Prostate gland (tissue), 2 donors: Measurements from ENCODE around the gene HTRA2. TPM values are rescaled to one million over a fixed set of nuclear protein-coding genes. Genes with fewer than 3 reads are reported as not detected.

Experiments
- DNase-seq: peaks from one replicate; pipeline ENCODE4 v3.0.0-alpha.2; 2019; ENCODE audit warnings: low spot score
- H3K27ac ChIP-seq, 2 donors: fragments of 200-600 bp; sonication (generic); 2 replicates each; pipeline ENCODE4 v1.5.1; 2017 to 2019
- H3K27me3 ChIP-seq: fragments of 200-600 bp; sonication (generic); replicated peaks from 2 replicates; pipeline ENCODE4 v1.5.1; 2019; ENCODE audit not compliant: insufficient read depth
- H3K36me3 ChIP-seq, 2 donors: fragments of 200-600 bp; sonication (generic); 1 replicate in 1 of 2; 2 replicates in 1 of 2; pipeline versions ENCODE4 v1.5.1 to v1.8.1; 2017 to 2019
- H3K4me1 ChIP-seq: fragments of 200-600 bp; sonication (generic); replicated peaks from 2 replicates; pipeline ENCODE4 v1.5.1; 2019
- H3K4me3 ChIP-seq, 2 donors: fragments of 200-600 bp; sonication (generic); 2 replicates each; pipeline ENCODE4 v1.5.1; 2017 to 2019
- H3K9me3 ChIP-seq: fragments of 200-600 bp; sonication (generic); 2 replicates; pipeline ENCODE4 v1.5.1; 2017
- POLR2A ChIP-seq: fragments of 450-650 bp; IDR thresholded peaks from one replicate; pipeline ENCODE4 v1.6.1; 2016; ENCODE audit warnings: antibody characterized with exemption, mild to moderate bottlenecking
- POLR2AphosphoS5 ChIP-seq: sonication (generic); formaldehyde crosslinking; IDR thresholded peaks from one replicate; pipeline ENCODE4 v1.6.1; 2017; ENCODE audit warnings: antibody characterized with exemption
- WGBS: methylation state at CpG from one replicate; pipeline ENCODE4 v1.1.5; 2018; 5-methylcytosine and 5-hydroxymethylcytosine counted together
- intact Hi-C: fragments of 100-400 bp; cut with DNase I; formaldehyde crosslinking; loops from one replicate; pipeline ENCODE4 v1.14.2; 2022
- total RNA-seq, 2 donors: library from RNA; depleted of rRNA; stranded (reverse); fragments of >200 nt; gene quantifications; one replicate each; pipeline ENCODE4 v1.1.0, GENCODE V29; 2016
- TF ChIP-seq, protein P1 (sequence below), 4 experiments: fragments of 200-600 bp in 2 of 4; fragments of 450-650 bp in 2 of 4; sonication (generic) in 2 of 4; IDR thresholded peaks; 1 replicate in 3 of 4; 2 replicates in 1 of 4; pipeline ENCODE4 v1.5.1; 2016 to 2019; ENCODE audit warnings: antibody characterized with exemption in 4 of 4, mild to moderate bottlenecking in 2 of 4, moderate library complexity in 2 of 4

The HTRA2 gene
- total RNA-seq, 2 donors from 2014 or later = 19.1 to 37.9 TPM

DNA sequence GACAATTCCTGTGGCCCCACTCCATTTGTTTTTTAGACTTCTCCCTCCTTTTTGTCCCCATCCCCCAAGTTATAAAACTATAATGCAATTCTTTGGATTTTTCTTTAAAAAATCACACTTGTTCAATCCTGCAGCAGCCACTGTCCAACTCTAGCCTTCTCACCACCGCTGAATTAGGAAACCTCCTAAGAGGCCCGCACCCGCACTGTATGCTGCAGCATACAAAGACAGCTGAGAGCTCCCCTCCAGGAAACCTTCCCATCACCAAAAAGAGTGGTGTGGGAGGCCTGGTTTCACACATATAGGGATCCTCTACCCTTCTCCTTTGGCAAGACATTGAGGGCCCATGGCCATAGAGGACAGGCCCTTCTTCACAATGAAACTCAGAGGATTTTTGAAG is 25.1 kb upstream of the HTRA2 start:
- 90% methylated on average over 3 of the region's 3 CpGs for WGBS
- intact Hi-C loops = no loop called here
- Histone ChIP-seq H3K9me3 (no peaks in the 10 kb centered on the region), H3K36me3 (peaks cover 0 to 12% of the 10 kb centered on the region in 2 donors), H3K4me1 (peaks cover 12% of the 10 kb centered on the region), H3K4me3 (no peak overlapping the region), H3K27me3 (peaks cover 9% of the 10 kb centered on the region), H3K27ac (no peak overlapping the region)
- no peak for TF ChIP-seq POLR2A
- TF ChIP-seq, protein P1, sequence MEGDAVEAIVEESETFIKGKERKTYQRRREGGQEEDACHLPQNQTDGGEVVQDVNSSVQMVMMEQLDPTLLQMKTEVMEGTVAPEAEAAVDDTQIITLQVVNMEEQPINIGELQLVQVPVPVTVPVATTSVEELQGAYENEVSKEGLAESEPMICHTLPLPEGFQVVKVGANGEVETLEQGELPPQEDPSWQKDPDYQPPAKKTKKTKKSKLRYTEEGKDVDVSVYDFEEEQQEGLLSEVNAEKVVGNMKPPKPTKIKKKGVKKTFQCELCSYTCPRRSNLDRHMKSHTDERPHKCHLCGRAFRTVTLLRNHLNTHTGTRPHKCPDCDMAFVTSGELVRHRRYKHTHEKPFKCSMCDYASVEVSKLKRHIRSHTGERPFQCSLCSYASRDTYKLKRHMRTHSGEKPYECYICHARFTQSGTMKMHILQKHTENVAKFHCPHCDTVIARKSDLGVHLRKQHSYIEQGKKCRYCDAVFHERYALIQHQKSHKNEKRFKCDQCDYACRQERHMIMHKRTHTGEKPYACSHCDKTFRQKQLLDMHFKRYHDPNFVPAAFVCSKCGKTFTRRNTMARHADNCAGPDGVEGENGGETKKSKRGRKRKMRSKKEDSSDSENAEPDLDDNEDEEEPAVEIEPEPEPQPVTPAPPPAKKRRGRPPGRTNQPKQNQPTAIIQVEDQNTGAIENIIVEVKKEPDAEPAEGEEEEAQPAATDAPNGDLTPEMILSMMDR (IDR thresholded peaks at IDR 0.05) = no peak
- no peak for DNase-seq

DNA sequence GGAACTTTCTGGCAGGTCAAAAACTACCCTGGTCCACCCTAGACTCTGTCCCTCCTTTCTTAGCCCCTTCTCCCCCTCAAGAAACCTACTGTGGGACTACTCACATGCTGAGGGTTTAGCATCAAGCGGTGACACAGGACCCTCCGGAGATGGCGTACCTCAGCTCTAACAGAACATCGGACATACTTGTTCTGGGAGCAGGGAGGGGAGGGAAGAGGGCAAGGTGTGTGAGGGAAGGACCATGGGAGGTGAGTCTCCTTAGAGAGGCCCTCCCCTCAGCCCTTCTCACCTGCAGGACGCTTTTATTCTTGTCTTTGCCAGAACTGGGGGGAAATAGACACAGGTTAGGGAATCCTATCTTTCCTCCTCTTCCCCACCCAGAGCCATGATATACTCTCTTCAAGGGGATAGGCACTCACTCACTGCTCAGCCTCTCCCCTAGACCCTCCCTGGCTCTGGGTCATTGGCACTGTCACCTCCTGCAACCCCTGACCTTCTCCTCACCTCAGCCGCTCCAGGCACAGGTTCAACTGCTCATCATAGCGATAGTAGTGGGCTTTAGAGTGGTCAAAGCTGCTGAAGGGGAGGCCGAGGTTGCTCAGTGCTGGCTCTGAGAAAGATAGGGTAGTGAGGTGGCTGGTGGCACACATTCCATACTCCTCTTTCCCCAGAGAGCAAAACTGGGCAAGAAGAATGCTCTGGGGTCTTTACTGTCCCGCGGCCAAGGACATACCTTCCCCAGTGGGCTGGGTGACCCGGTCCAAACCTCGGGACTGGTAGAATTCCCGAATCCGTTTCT is 24.1 kb upstream of the HTRA2 start:
- H3K4me3 ChIP-seq = no peak overlapping the region
- DNase-seq = no peak
- peaks cover 0 to 12% of the 10 kb centered on the region in 2 donors for H3K36me3 ChIP-seq
- 98% methylated on average over 14 of the region's 14 CpGs for WGBS
- intact Hi-C loops = no loop called here
- H3K27ac ChIP-seq = no peak overlapping the region
- TF ChIP-seq, protein P1 (IDR thresholded peaks at IDR 0.05) = no peak
- TF ChIP-seq POLR2AphosphoS5 (no peak), POLR2A (no peak)
- H3K27me3 ChIP-seq = peaks cover 4% of the 10 kb centered on the region
- H3K9me3 ChIP-seq = no peaks in the 10 kb centered on the region
- peaks cover 12% of the 10 kb centered on the region for H3K4me1 ChIP-seq

DNA sequence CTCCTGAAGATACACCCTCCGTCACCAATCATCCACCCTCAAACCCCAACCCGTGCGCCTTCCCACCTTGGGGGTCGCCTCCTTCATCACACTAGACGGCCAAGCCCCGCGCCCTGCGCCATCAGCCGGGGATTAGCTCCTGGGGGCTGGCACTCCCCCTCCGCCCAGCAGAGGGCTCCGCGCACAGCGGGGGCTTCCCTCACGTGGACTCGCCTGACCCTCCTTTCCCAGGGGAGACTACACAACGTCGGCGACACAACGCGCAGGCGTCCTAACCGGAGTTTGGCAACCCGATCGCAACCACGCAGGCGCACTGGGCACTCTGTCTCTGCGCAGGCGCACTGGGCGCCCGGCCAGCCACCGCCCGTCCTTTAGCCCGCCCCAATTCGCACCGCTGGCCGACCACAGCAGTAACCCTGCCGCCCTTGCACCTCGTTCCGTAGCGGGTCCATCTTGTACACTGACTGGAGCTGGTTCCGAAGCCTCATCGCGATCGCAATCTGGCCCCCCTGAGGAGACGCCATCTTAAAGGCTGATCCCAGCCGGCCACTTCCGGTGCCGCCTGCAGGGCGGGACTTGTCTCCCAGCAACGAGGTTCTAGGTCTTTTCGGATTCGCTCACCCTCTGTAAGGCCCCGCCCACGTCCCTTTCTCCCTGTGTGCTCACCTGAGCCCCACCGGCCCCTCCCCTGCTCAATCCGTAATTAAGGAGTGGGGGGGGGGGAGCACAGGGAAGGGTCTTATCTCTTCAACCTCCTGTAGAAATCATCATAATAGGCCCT is 22.4 kb upstream of the HTRA2 start, which contains the start of gene PCGF1:
PCGF1 (minus strand) TSS at position 551 of the 781 bp plus-strand sequence; CDS start at position 524, 27 bp downstream.
- intact Hi-C loops = no loop called here
- Histone ChIP-seq H3K27ac (peak within 1 kb of the TSS; percentile 99), H3K4me1 (peaks cover 12% of the 10 kb centered on the region), H3K36me3 (peaks cover 0 to 12% of the 10 kb centered on the region in 2 donors), H3K27me3 (peaks cover 7% of the 10 kb centered on the region), H3K9me3 (no peaks in the 10 kb centered on the region), H3K4me3 (peak within 1 kb of the TSS; percentile 82)
- TF ChIP-seq, protein P1 (IDR thresholded peaks at IDR 0.05) = peak in 2 of 4 experiments; percentile 7 to 24
- TF ChIP-seq POLR2A (peak; percentile 39), POLR2AphosphoS5 (peak; percentile 92)
- under 1% methylated on average over 51 of the region's 56 CpGs for WGBS
- peak; percentile 99 for DNase-seq

DNA sequence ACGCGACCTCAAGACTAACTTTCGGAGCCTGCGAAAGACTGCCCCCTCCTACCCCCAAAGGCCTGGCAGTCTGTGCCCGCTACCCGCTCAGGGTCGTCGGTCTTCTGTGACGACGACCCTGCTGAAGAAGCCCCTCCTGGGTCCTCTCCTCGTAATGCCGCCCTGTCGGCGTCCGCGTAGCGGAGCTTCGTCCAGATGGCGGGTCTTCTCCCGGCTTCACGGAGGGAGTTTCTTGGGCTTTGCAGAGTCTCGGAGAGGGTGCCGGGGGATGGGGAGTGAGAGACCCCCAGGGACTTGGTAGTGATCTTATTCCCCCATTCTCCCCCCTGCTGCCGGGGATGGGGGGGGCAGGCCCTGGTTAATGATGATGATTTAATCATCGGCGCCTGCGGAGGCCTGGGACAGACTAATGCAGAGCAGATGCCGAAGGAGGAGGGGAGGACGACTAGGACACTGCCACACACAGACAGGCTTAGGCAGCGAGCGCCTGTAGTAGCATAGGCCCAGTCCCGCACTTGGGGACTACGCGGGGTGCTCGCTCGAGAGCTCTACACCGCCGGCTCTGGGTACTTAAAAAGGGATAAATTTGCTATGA is 21.7 kb upstream of the HTRA2 start:
- Histone ChIP-seq H3K27me3 (peaks cover 11% of the 10 kb centered on the region), H3K36me3 (peaks cover 0 to 12% of the 10 kb centered on the region in 2 donors), H3K4me3 (peak overlapping the region; percentile 82), H3K9me3 (no peaks in the 10 kb centered on the region), H3K4me1 (peaks cover 12% of the 10 kb centered on the region), H3K27ac (peak overlapping the region; percentile 99)
- no peak for DNase-seq
- intact Hi-C loops = no loop called here
- WGBS = 11% methylated on average over 38 of the region's 38 CpGs
- TF ChIP-seq, protein P1 (IDR thresholded peaks at IDR 0.05) = no peak
- TF ChIP-seq POLR2A (no peak), POLR2AphosphoS5 (no peak)
